Gastrocnemius medialis (tissue), 4 donors: ENCODE results near the gene ZBTB7A. TPM values are rescaled to one million over a fixed set of nuclear protein-coding genes. Genes with fewer than 3 reads are reported as not detected.
A peak's percentile ranks its signal among the peaks of the same experiment; 100 is the strongest.

Experiments
- ATAC-seq, 2 donors: fragments of 150-250 bp; one replicate each; pipeline ENCODE4 v1.9.1; 2016
- DNase-seq, 2 donors: peaks; one replicate each; pipeline ENCODE4 v3.0.0-alpha.2; 2019
- H3K27ac ChIP-seq, 4 donors: fragments of 200-600 bp; sonication (generic); 1 replicate in 1 of 4; 2 replicates in 3 of 4; pipeline ENCODE4 v1.5.1; 2016 to 2018; ENCODE audit warnings: mild to moderate bottlenecking in 2 of 4, moderate library complexity in 1 of 4
- H3K27me3 ChIP-seq, 3 donors: fragments of 200-600 bp; sonication (generic) in 2 of 3; 1 replicate in 1 of 3; 2 replicates in 2 of 3; pipeline versions ENCODE4 v1.5.1 to v1.6.0; 2016 to 2019; ENCODE audit warnings: mild to moderate bottlenecking in 1 of 3, moderate library complexity in 1 of 3
- H3K36me3 ChIP-seq, 2 donors: fragments of 200-600 bp; sonication (generic) in 1 of 2; one replicate each; pipeline ENCODE4 v1.5.1; 2017 to 2018
- H3K4me1 ChIP-seq, 2 donors: fragments of 200-600 bp; sonication (generic) in 1 of 2; one replicate each; pipeline ENCODE4 v1.5.1; 2016 to 2017; ENCODE audit warnings: mild to moderate bottlenecking in 2 of 2
- H3K4me3 ChIP-seq, 4 donors: fragments of 200-600 bp; sonication (generic) in 3 of 4; 1 replicate in 1 of 4; 2 replicates in 3 of 4; pipeline ENCODE4 v1.5.1; 2016 to 2019; ENCODE audit warnings: mild to moderate bottlenecking in 2 of 4
- H3K9me3 ChIP-seq, 3 donors: fragments of 200-600 bp; sonication (generic) in 2 of 3; 1 replicate in 1 of 3; 2 replicates in 2 of 3; pipeline ENCODE4 v1.5.1; 2016 to 2019
- CTCF ChIP-seq, 5 experiments: fragments of 450-650 bp in 3 of 5; fragments of 200-600 bp in 2 of 5; sonication (generic) in 2 of 5; IDR thresholded peaks in 4 of 5; conservative IDR thresholded peaks in 1 of 5; 1 replicate in 4 of 5; 2 replicates in 1 of 5; pipeline ENCODE4 v1.5.1; 2016 to 2019; ENCODE audit warnings: antibody characterized with exemption in 5 of 5, mild to moderate bottlenecking in 3 of 5, moderate library complexity in 3 of 5
- POLR2A ChIP-seq, 2 donors: fragments of 450-650 bp; IDR thresholded peaks; one replicate each; pipeline ENCODE4 v1.6.1; 2017; ENCODE audit warnings: antibody characterized with exemption in 2 of 2, mild to moderate bottlenecking in 2 of 2, moderate library complexity in 2 of 2
- in situ Hi-C, 4 donors: fragments of 200-750 bp; cut with MboI; loops; one replicate each; pipeline versions ENCODE4 v1.15.0 to v1.8.0; 2017; ENCODE audit warnings: low sequenced_read_pairs in 4 of 4
- intact Hi-C: fragments of 100-400 bp; cut with DNase I; formaldehyde crosslinking; loops from one replicate; pipeline ENCODE4 v1.15.1; 2023; ENCODE audit warnings: low total_unique reads
- total RNA-seq, 4 donors: library from RNA; depleted of rRNA; stranded (reverse); fragments of >200 nt; gene quantifications; one replicate each; pipeline versions ENCODE4 v1.1.0 to v1.2.3, GENCODE V29; 2016

ZBTB7A gene
- total RNA-seq, 4 donors from 2014 or later, result 50.0 to 104 (median 91.9) TPM

DNA sequence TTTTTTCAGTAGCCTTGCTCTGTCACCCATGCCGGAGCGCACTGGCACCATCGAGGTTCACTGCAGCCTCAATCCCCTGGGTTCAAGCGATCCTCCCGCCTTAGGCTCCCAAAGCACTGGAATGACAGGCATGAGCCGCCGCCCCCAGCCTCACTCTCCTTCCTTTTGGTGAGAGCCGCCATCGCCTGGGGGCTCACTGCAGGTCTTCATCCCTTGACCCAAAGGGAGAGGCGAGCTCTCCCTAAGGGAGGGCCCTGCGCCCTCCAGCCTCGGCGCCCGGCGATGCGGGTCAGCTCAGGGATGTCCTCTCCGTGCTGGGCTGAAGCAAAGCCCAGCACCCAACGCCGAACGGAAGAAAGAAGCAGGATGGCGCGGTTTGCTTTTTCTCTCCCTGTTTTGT lies 23.2 kb upstream of the ZBTB7A start:
- no peak for ATAC-seq
- DNase-seq, result no peak

GRCh38 chr19:4089400-4089908 lies 22.8 kb upstream of the ZBTB7A start:
- in situ Hi-C loops, result no loop called here
- TF ChIP-seq CTCF (IDR thresholded peaks at IDR 0.05 in 4 of 5, conservative IDR thresholded peaks at IDR 0.05 in 1 of 5), result no peak
- TF ChIP-seq POLR2A (IDR thresholded peaks at IDR 0.05), result no peak
- intact Hi-C loops, result no loop called here
- no peaks in the 10 kb centered on the region for H3K9me3 ChIP-seq
- no peak overlapping the region for H3K27ac ChIP-seq
- H3K4me1 ChIP-seq, result no peaks in the 10 kb centered on the region
- H3K27me3 ChIP-seq, result no peaks in the 10 kb centered on the region
- ATAC-seq (peak in 1 of 2 donors; percentile 25), DNase-seq (peak in 1 of 2 donors; percentile 37)
- no peak overlapping the region for H3K4me3 ChIP-seq
- peaks cover 0 to 37% of the 10 kb centered on the region in 2 donors for H3K36me3 ChIP-seq

More for the DNA sequence above, 23.2 kb upstream of the ZBTB7A start:
- in situ Hi-C loops (no loop called here), intact Hi-C loops (no loop called here)
- Histone ChIP-seq H3K9me3 (no peaks in the 10 kb centered on the region), H3K27ac (no peak overlapping the region), H3K4me1 (no peaks in the 10 kb centered on the region), H3K36me3 (peaks cover 0 to 42% of the 10 kb centered on the region in 2 donors), H3K27me3 (no peaks in the 10 kb centered on the region), H3K4me3 (no peak overlapping the region)
- TF ChIP-seq POLR2A (IDR thresholded peaks at IDR 0.05), result no peak
- no peak for TF ChIP-seq CTCF (IDR thresholded peaks at IDR 0.05 in 4 of 5, conservative IDR thresholded peaks at IDR 0.05 in 1 of 5)

DNA sequence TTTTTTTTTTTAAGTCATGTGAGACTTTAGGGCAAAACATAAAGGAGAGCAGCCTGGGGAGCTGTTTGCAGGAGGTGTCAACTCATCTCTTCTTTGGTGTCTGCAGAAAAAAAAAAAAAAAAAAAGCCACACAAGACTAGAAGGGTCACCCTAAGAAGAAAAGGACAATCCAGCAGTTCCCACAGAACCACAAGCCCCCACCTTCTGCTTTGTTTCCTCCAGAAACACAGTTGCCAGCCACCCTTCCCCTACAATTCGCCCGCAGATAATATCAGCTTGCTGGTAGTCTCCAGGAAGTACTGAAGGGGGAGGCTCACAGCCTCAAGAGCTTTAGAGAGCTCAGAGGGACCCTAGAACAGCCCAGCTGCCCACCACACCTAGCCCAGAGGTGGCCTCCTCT lies 22.3 kb upstream of the ZBTB7A start:
- no peaks in the 10 kb centered on the region for H3K27me3 ChIP-seq
- no peak overlapping the region for H3K4me3 ChIP-seq
- in situ Hi-C loops, result no loop called here
- no peaks in the 10 kb centered on the region for H3K9me3 ChIP-seq
- peaks cover 0 to 2% of the 10 kb centered on the region in 2 donors for H3K4me1 ChIP-seq
- ATAC-seq (no peak), DNase-seq (no peak)
- intact Hi-C loops, result no loop called here
- H3K27ac ChIP-seq, result no peak overlapping the region
- H3K36me3 ChIP-seq, result peaks cover 0 to 32% of the 10 kb centered on the region in 2 donors
- TF ChIP-seq POLR2A (IDR thresholded peaks at IDR 0.05) (no peak), CTCF (IDR thresholded peaks at IDR 0.05 in 4 of 5, conservative IDR thresholded peaks at IDR 0.05 in 1 of 5) (no peak)

DNA sequence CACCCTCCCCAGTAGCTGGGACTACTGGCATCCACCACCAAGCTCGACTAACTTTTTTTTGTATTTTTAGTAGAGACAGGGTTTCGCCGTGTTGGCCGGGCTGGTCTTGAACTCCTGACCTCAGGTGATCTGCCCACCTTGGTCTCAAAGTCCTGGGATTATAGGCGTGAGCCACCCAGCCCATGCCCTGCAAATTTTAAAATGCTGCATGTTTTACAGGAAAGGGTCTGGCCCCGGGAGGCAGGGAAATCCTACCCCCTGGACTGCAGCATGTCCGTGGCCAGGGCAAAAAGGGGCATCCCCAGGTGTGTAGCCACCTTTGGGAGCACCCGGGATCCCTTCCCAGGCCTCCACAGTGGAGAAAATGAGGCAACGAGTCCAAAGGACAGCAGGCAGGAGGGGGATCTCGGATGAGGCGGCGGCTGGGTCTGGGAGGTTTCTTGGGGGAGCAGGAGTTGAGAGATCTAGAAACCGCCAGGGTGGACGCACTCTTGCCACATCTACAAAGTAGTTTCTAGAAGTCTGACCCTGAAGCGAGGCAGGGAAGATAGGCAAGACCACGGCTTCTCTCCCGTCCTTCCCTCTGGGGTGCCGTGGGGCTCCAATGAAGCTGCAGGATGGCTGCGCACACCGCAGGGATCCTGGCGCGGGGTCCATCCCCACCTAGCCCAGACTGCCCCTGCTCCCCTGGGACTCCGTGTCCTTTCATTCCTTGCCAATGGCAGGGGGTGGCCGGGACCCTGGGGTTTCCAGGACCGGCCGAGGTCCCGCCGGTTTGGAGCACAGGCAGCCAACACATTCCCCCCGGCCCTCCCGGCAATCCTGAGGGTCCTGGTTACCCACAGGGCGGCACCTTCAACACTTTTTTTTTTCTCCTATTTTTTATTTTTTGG lies 21.3 kb upstream of the ZBTB7A start:
- Histone ChIP-seq H3K27ac (no peak overlapping the region), H3K36me3 (peaks cover 0 to 23% of the 10 kb centered on the region in 2 donors), H3K9me3 (no peaks in the 10 kb centered on the region), H3K27me3 (no peaks in the 10 kb centered on the region), H3K4me3 (no peak overlapping the region), H3K4me1 (peaks cover 0 to 4% of the 10 kb centered on the region in 2 donors)
- in situ Hi-C loops, result no loop called here
- no peak for DNase-seq
- ATAC-seq, result no peak
- TF ChIP-seq POLR2A (IDR thresholded peaks at IDR 0.05) (no peak), CTCF (IDR thresholded peaks at IDR 0.05 in 4 of 5, conservative IDR thresholded peaks at IDR 0.05 in 1 of 5) (no peak)
- intact Hi-C loops, result no loop called here
